ENCODE measurements around the gene KIF26A.

Gene KIF26A

GRCh38 chr14:104132981-104133380, 5.4 kb upstream of the KIF26A start:
- DNase-seq: peak in 1 of 5 donors; percentile 0

GRCh38 chr14:104133496-104133895, 4.9 kb upstream of the KIF26A start:
- DNase-seq: peak in 1 of 5 donors; percentile 0

- DNase-seq: peak in 1 of 5 donors; percentile 1
These were observed 4.1 kb upstream of the KIF26A start for GRCh38 chr14:104134061-104134965.

GRCh38 chr14:104135121-104135903, 3.1 kb upstream of the KIF26A start:
- DNase-seq: peak in 2 of 5 donors; percentile 1 to 8

GRCh38 chr14:104135904-104136471, 2.4 kb upstream of the KIF26A start:
- peak in 1 of 5 donors; percentile 11 for DNase-seq

- DNase-seq: peak in 1 of 5 donors; percentile 8
These were observed 1.7 kb upstream of the KIF26A start for GRCh38 chr14:104136472-104137296.

- DNase-seq: peak; percentile 31 to 55 (median 34)
These were observed 890 bp upstream of the KIF26A start for GRCh38 chr14:104137297-104138097.

GRCh38 chr14:104138718-104139459, 502 bp downstream of the KIF26A start:
- DNase-seq: peak in 2 of 5 donors; percentile 1 to 11

GRCh38 chr14:104139460-104140212, 1.2 kb downstream of the KIF26A start:
- peak in 2 of 5 donors; percentile 1 to 5 for DNase-seq

GRCh38 chr14:104140213-104140462, 1.8 kb downstream of the KIF26A start:
- no peak for DNase-seq

GRCh38 chr14:104140463-104141331, 2.3 kb downstream of the KIF26A start:
- peak in 1 of 5 donors; percentile 10 for DNase-seq

- no peak for DNase-seq
These were observed 3.3 kb downstream of the KIF26A start for GRCh38 chr14:104141621-104142091.

- DNase-seq: peak in 2 of 5 donors; percentile 0 to 7
These were observed 4.0 kb downstream of the KIF26A start for GRCh38 chr14:104142136-104142945.

GRCh38 chr14:104142946-104143470, 4.6 kb downstream of the KIF26A start:
- peak in 1 of 5 donors; percentile 5 for DNase-seq

- peak in 2 of 5 donors; percentile 0 to 8 for DNase-seq
These were observed 5.4 kb downstream of the KIF26A start for GRCh38 chr14:104143521-104144452.

GRCh38 chr14:104144453-104144790, 6.0 kb downstream of the KIF26A start:
- DNase-seq: no peak
